ENCODE data around the gene SLC5A5.

Gene SLC5A5

GRCh38 chr19:17893766-17894165, 22.0 kb downstream of the SLC5A5 start:
- peaks cover 14% of the 10 kb centered on the region for H3K27me3 ChIP-seq (ENCODE audit: low read depth, low read length)
- no peak overlapping the region for H2AFZ ChIP-seq (ENCODE audit: low read depth, low read length)
- no peak overlapping the region for H3K4me2 ChIP-seq (ENCODE audit: low read length)
- H3K4me1 ChIP-seq (ENCODE audit: low read length) = peaks cover 6% of the 10 kb centered on the region; the same call in 1 of the 2 replicates
- H3K27ac ChIP-seq (ENCODE audit: low read length) = no peak overlapping the region
- TF ChIP-seq EZH2phosphoT487 (IDR thresholded peaks at IDR 0.05; ENCODE audit: low read depth) = no peak
- no peak for TF ChIP-seq CTCF (IDR thresholded peaks at IDR 0.05; ENCODE audit: low read depth, low read length)
- no peaks in the 10 kb centered on the region for H3K79me2 ChIP-seq (ENCODE audit: low read length)
- no peaks in the 10 kb centered on the region for H3K36me3 ChIP-seq (replicated peaks; ENCODE audit: low read depth, low read length)
- H3K9me3 ChIP-seq (ENCODE audit: insufficient read depth, low read length) = no peaks in the 10 kb centered on the region
- no peak overlapping the region for H3K9ac ChIP-seq (ENCODE audit: low read length)
- no peaks in the 10 kb centered on the region for H4K20me1 ChIP-seq (ENCODE audit: insufficient read depth, low read length)
- no peak overlapping the region for H3K4me3 ChIP-seq (ENCODE audit: low read length)

- peaks cover 20% of the 10 kb centered on the region; the same call in 1 of the 2 replicates for H3K27me3 ChIP-seq (ENCODE audit: low read depth, low read length)
Measured at GRCh38 chr19:17902701-17903100, 31.0 kb downstream of the SLC5A5 start.

GRCh38 chr19:17908244-17908643, 36.5 kb downstream of the SLC5A5 start:
- H4K20me1 ChIP-seq (ENCODE audit: insufficient read depth, low read length) = no peaks in the 10 kb centered on the region
- H3K36me3 ChIP-seq (replicated peaks; ENCODE audit: low read depth, low read length) = no peaks in the 10 kb centered on the region
- H3K27me3 ChIP-seq (ENCODE audit: low read depth, low read length) = peaks cover 11% of the 10 kb centered on the region
- H3K9ac ChIP-seq (ENCODE audit: low read length) = no peak overlapping the region
- no peak for TF ChIP-seq EZH2phosphoT487 (IDR thresholded peaks at IDR 0.05; ENCODE audit: low read depth)
- no peak for TF ChIP-seq CTCF (IDR thresholded peaks at IDR 0.05; ENCODE audit: low read depth, low read length)
- no peaks in the 10 kb centered on the region; the same call in 1 of the 2 replicates for H3K4me1 ChIP-seq (ENCODE audit: low read length)
- H3K79me2 ChIP-seq (ENCODE audit: low read length) = no peaks in the 10 kb centered on the region
- H3K27ac ChIP-seq (ENCODE audit: low read length) = no peak overlapping the region
- H3K4me2 ChIP-seq (ENCODE audit: low read length) = no peak overlapping the region
- H2AFZ ChIP-seq (ENCODE audit: low read depth, low read length) = no peak overlapping the region
- H3K9me3 ChIP-seq (ENCODE audit: insufficient read depth, low read length) = no peaks in the 10 kb centered on the region
- no peak overlapping the region for H3K4me3 ChIP-seq (ENCODE audit: low read length)

More at GRCh38 chr19:17902701-17903100, 31.0 kb downstream of the SLC5A5 start:
- Histone ChIP-seq H3K4me1 (ENCODE audit: low read length) (no peaks in the 10 kb centered on the region; the same call in 1 of the 2 replicates), H2AFZ (ENCODE audit: low read depth, low read length) (no peak overlapping the region), H3K36me3 (replicated peaks; ENCODE audit: low read depth, low read length) (no peaks in the 10 kb centered on the region), H4K20me1 (ENCODE audit: insufficient read depth, low read length) (no peaks in the 10 kb centered on the region), H3K4me2 (ENCODE audit: low read length) (no peak overlapping the region), H3K79me2 (ENCODE audit: low read length) (no peaks in the 10 kb centered on the region), H3K9ac (ENCODE audit: low read length) (no peak overlapping the region), H3K9me3 (ENCODE audit: insufficient read depth, low read length) (no peaks in the 10 kb centered on the region), H3K27ac (ENCODE audit: low read length) (no peak overlapping the region), H3K4me3 (ENCODE audit: low read length) (no peak overlapping the region)
- no peak for TF ChIP-seq EZH2phosphoT487 (IDR thresholded peaks at IDR 0.05; ENCODE audit: low read depth)
- no peak for TF ChIP-seq CTCF (IDR thresholded peaks at IDR 0.05; ENCODE audit: low read depth, low read length)

- Histone ChIP-seq H3K27ac (ENCODE audit: low read length) (no peak overlapping the region), H3K4me2 (ENCODE audit: low read length) (no peak overlapping the region), H3K27me3 (ENCODE audit: low read depth, low read length) (peaks cover 9% of the 10 kb centered on the region), H3K9me3 (ENCODE audit: insufficient read depth, low read length) (no peaks in the 10 kb centered on the region), H3K9ac (ENCODE audit: low read length) (no peak overlapping the region), H3K4me3 (ENCODE audit: low read length) (no peak overlapping the region), H3K4me1 (ENCODE audit: low read length) (no peaks in the 10 kb centered on the region; the same call in 1 of the 2 replicates), H2AFZ (ENCODE audit: low read depth, low read length) (no peak overlapping the region), H3K36me3 (replicated peaks; ENCODE audit: low read depth, low read length) (no peaks in the 10 kb centered on the region), H4K20me1 (ENCODE audit: insufficient read depth, low read length) (no peaks in the 10 kb centered on the region), H3K79me2 (ENCODE audit: low read length) (no peaks in the 10 kb centered on the region)
- TF ChIP-seq EZH2phosphoT487 (IDR thresholded peaks at IDR 0.05; ENCODE audit: low read depth) (no peak), CTCF (IDR thresholded peaks at IDR 0.05; ENCODE audit: low read depth, low read length) (no peak)
Measured at GRCh38 chr19:17909003-17909732, 37.4 kb downstream of the SLC5A5 start.
